Prostate gland (tissue), 2 donors: ENCODE data around the gene UPF1. TPM values are rescaled to one million over a fixed set of nuclear protein-coding genes. Genes with fewer than 3 reads are reported as not detected.

Experiments
- DNase-seq: peaks from one replicate; pipeline ENCODE4 v3.0.0-alpha.2; 2019; ENCODE audit warnings: low spot score
- H3K27ac ChIP-seq, 2 donors: fragments of 200-600 bp; sonication (generic); 2 replicates each; pipeline ENCODE4 v1.5.1; 2017 to 2019
- H3K27me3 ChIP-seq: fragments of 200-600 bp; sonication (generic); replicated peaks from 2 replicates; pipeline ENCODE4 v1.5.1; 2019; ENCODE audit not compliant: insufficient read depth
- H3K36me3 ChIP-seq, 2 donors: fragments of 200-600 bp; sonication (generic); 1 replicate in 1 of 2; 2 replicates in 1 of 2; pipeline versions ENCODE4 v1.5.1 to v1.8.1; 2017 to 2019
- H3K4me1 ChIP-seq: fragments of 200-600 bp; sonication (generic); replicated peaks from 2 replicates; pipeline ENCODE4 v1.5.1; 2019
- H3K4me3 ChIP-seq, 2 donors: fragments of 200-600 bp; sonication (generic); 2 replicates each; pipeline ENCODE4 v1.5.1; 2017 to 2019
- H3K9me3 ChIP-seq: fragments of 200-600 bp; sonication (generic); 2 replicates; pipeline ENCODE4 v1.5.1; 2017
- POLR2A ChIP-seq: fragments of 450-650 bp; IDR thresholded peaks from one replicate; pipeline ENCODE4 v1.6.1; 2016; ENCODE audit warnings: antibody characterized with exemption, mild to moderate bottlenecking
- POLR2AphosphoS5 ChIP-seq: sonication (generic); formaldehyde crosslinking; IDR thresholded peaks from one replicate; pipeline ENCODE4 v1.6.1; 2017; ENCODE audit warnings: antibody characterized with exemption
- WGBS: methylation state at CpG from one replicate; pipeline ENCODE4 v1.1.5; 2018; 5-methylcytosine and 5-hydroxymethylcytosine counted together
- intact Hi-C: fragments of 100-400 bp; cut with DNase I; formaldehyde crosslinking; loops from one replicate; pipeline ENCODE4 v1.14.2; 2022
- total RNA-seq, 2 donors: library from RNA; depleted of rRNA; stranded (reverse); fragments of >200 nt; gene quantifications; one replicate each; pipeline ENCODE4 v1.1.0, GENCODE V29; 2016
- TF ChIP-seq, protein P1 (sequence below), 4 experiments: fragments of 200-600 bp in 2 of 4; fragments of 450-650 bp in 2 of 4; sonication (generic) in 2 of 4; IDR thresholded peaks; 1 replicate in 3 of 4; 2 replicates in 1 of 4; pipeline ENCODE4 v1.5.1; 2016 to 2019; ENCODE audit warnings: antibody characterized with exemption in 4 of 4, mild to moderate bottlenecking in 2 of 4, moderate library complexity in 2 of 4

UPF1 gene
- total RNA-seq, 2 donors from 2014 or later: 105 to 171 TPM

DNA sequence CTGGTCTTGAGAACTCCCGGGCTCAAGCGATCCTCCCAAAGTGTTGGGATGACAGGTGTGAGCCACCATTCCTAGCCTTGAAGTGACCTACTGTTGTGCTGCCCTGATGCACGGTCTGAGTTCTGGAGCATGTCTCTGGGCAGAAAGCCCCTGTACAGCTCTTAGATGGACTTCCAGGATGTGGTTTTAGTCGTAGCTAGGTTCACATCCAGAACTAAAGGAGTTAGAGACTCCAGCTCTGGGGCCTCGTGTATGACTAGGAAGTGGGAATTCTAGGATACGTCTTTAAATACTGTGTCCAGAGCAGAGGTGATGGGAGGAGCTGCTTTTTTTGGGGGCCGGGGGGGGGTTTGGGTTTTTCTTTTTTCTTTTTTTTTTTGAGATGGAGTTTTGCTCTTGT is 12.2 kb downstream of the UPF1 start:
- H3K9me3 ChIP-seq: no peaks in the 10 kb centered on the region
- no peaks in the 10 kb centered on the region for H3K36me3 ChIP-seq
- H3K4me3 ChIP-seq: no peak overlapping the region
- H3K27me3 ChIP-seq: no peaks in the 10 kb centered on the region
- DNase-seq: no peak
- WGBS: 77% methylated on average over 7 of the region's 7 CpGs
- H3K4me1 ChIP-seq: peaks cover 26% of the 10 kb centered on the region
- TF ChIP-seq POLR2AphosphoS5 (no peak), POLR2A (no peak)
- TF ChIP-seq, protein P1, sequence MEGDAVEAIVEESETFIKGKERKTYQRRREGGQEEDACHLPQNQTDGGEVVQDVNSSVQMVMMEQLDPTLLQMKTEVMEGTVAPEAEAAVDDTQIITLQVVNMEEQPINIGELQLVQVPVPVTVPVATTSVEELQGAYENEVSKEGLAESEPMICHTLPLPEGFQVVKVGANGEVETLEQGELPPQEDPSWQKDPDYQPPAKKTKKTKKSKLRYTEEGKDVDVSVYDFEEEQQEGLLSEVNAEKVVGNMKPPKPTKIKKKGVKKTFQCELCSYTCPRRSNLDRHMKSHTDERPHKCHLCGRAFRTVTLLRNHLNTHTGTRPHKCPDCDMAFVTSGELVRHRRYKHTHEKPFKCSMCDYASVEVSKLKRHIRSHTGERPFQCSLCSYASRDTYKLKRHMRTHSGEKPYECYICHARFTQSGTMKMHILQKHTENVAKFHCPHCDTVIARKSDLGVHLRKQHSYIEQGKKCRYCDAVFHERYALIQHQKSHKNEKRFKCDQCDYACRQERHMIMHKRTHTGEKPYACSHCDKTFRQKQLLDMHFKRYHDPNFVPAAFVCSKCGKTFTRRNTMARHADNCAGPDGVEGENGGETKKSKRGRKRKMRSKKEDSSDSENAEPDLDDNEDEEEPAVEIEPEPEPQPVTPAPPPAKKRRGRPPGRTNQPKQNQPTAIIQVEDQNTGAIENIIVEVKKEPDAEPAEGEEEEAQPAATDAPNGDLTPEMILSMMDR (IDR thresholded peaks at IDR 0.05): no peak
- intact Hi-C loops: no loop called here
- H3K27ac ChIP-seq: no peak overlapping the region

DNA sequence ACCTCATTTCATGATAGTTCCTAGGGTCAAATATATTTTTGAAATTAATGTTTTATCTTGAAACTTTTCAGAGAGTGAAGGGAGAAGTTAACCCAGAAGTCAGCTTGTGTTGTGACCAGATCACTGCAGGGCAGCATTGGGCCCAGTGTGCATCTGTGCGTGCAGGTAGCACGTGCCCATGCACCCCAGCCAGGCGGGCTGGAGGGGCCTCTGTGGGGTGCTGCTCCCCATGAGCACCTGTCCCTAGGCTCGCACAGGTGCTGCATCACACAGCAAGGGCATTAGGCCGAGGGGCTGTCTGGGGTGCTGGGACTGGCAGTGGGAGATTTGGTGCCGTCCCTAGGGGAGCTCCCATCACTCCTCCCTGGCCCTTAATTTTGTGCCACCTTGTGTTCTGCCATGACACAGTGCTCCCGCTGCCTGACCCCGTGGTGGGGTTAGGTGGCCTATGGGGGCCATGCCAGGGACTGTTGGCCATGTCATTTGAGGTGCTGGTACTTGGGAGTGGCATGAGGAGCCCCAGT is 13.1 kb downstream of the UPF1 start:
- Histone ChIP-seq H3K4me3 (no peak overlapping the region), H3K4me1 (peaks cover 30% of the 10 kb centered on the region), H3K9me3 (no peaks in the 10 kb centered on the region), H3K27me3 (no peaks in the 10 kb centered on the region), H3K36me3 (no peaks in the 10 kb centered on the region), H3K27ac (no peak overlapping the region)
- TF ChIP-seq, protein P1 (IDR thresholded peaks at IDR 0.05): no peak
- no peak for TF ChIP-seq POLR2AphosphoS5
- TF ChIP-seq POLR2A: no peak
- DNase-seq: no peak
- WGBS: 94% methylated on average over 8 of the region's 8 CpGs
- intact Hi-C loops: loop anchor here (5.0 kb wide), 1 partner anchor 383 kb away; no protein-coding TSS in a partner anchor

DNA sequence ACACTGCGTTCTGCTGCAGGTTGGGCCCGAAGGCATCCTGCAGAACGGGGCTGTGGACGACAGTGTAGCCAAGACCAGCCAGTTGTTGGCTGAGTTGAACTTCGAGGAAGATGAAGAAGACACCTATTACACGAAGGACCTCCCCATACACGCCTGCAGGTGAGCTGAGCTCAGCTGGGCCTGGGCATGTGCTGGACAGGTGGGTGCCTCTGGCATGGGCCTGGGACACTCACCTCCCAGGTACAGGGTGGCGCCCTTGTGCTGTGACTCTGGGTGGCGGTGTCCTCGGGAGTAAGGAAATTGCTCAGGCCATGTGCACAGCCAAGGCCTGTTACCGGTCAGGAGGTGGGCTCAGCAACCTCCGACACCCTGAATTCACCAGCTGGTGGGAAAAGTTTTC is 14.2 kb downstream of the UPF1 start:
- Histone ChIP-seq H3K36me3 (no peaks in the 10 kb centered on the region), H3K27me3 (no peaks in the 10 kb centered on the region), H3K9me3 (no peaks in the 10 kb centered on the region), H3K4me1 (peaks cover 33% of the 10 kb centered on the region), H3K4me3 (no peak overlapping the region), H3K27ac (no peak overlapping the region)
- WGBS: 79% methylated on average over 12 of the region's 12 CpGs
- intact Hi-C loops: loop anchor here (2.0 to 5.0 kb wide), 2 partner anchors 251 to 384 kb away; no protein-coding TSS in a partner anchor
- no peak for TF ChIP-seq POLR2AphosphoS5
- no peak for TF ChIP-seq POLR2A
- DNase-seq: no peak

DNA sequence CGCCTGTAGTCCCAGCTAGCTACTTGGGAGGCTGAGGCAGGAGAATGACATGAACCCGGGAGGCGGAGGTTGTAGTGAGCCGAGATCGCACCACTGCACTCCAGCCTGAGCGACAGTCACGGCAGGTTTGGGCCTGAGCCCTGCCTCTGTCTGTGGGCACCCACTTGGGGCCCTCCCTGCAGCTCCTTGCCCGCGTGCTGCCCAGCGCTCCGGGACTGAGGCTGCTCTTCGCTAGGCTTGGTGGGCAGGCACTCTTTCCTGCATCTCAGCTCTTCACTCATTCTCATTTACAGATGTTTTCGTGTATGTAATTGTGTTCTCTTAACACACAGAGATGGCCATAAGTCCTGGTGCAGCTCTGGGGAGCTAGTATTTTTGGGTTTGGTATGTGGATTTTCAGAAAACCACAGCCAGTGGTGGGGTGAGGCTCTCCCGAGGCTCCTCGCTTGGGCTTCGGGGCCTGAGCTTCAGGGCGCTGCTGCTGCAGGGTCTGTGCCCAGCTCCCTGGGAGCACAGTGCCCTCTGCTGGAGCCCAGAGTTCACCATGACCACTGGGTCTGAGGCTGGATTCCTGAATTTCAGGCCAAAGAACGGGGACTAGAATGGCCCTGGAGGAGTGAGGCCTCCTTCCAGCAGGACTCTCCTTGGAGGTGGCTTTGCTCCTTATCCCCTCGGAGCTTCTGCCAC is 15.2 kb downstream of the UPF1 start:
- TF ChIP-seq, protein P1 (IDR thresholded peaks at IDR 0.05): peak; percentile 60 to 87 (median 81)
- TF ChIP-seq POLR2A (no peak), POLR2AphosphoS5 (peak; percentile 41)
- H3K36me3 ChIP-seq: peaks cover 0 to 5% of the 10 kb centered on the region in 2 donors
- H3K4me1 ChIP-seq: peaks cover 33% of the 10 kb centered on the region
- H3K4me3 ChIP-seq: no peak overlapping the region
- H3K27ac ChIP-seq: peak overlapping the region; percentile 33 to 53
- 35% methylated on average over 19 of the region's 19 CpGs for WGBS
- DNase-seq: peak; percentile 72
- H3K9me3 ChIP-seq: no peaks in the 10 kb centered on the region
- intact Hi-C loops: loop anchor here (2.0 to 5.0 kb wide), 2 partner anchors 252 to 385 kb away; no protein-coding TSS in a partner anchor
- no peaks in the 10 kb centered on the region for H3K27me3 ChIP-seq

DNA sequence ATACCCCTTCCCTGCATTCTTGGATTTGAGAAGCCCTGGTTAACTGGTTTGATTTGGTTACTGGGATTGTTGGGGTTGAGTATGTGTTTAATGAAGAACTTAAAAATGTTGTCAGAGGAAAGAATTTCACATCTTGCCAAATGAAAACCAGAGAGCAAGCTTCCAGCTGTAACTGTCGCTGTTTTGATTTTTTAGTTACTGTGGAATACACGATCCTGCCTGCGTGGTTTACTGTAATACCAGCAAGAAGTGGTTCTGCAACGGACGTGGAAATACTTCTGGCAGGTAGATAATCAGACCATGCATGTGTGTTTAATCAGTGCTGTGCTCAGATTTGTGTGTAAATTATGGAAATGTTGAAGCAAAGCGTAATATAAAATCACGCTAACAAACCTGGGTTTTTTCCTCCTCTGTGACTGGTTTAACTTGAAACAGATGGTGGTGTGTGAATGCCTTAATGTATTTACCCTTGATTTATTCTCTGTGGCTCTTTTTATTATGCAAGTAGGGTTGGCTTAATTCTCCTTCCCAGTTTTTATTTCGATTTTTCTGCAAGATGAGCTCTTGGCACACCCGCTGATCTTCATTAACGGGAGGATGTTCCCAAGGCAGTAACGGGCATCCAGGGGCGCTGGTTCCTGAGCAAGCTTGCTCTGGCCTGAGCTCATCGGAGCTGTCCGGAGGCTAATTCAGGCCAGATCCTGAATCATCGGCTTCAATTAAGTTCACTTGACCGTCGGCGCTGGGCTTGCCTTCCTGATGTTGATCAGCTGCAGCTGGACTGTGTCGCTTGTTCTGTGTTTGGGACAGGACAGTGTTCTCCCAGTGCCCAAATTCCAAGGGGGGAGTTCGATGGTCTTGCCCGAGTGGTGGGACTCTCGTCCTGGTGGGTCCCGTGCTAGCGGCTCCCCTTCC is 16.0 kb downstream of the UPF1 start:
- 55% methylated on average over 24 of the region's 24 CpGs for WGBS
- intact Hi-C loops: loop anchor here (2.0 to 5.0 kb wide), 2 partner anchors 253 to 386 kb away; no protein-coding TSS in a partner anchor
- DNase-seq: no peak
- peaks cover 33% of the 10 kb centered on the region for H3K4me1 ChIP-seq
- peak overlapping the region; percentile 75 to 80 for H3K27ac ChIP-seq
- TF ChIP-seq, protein P1 (IDR thresholded peaks at IDR 0.05): no peak
- no peak for TF ChIP-seq POLR2AphosphoS5
- no peak for TF ChIP-seq POLR2A
- no peak overlapping the region for H3K4me3 ChIP-seq
- H3K9me3 ChIP-seq: no peaks in the 10 kb centered on the region
- peaks cover 0 to 8% of the 10 kb centered on the region in 2 donors for H3K36me3 ChIP-seq
- no peaks in the 10 kb centered on the region for H3K27me3 ChIP-seq
